GM18505 (cell line): Measurements from ENCODE around the gene SPATA13.
"Not testable (repeated sequence)": the region's sequence is repeated elsewhere in the genome, so short reads cannot be mapped to it uniquely, and the experiment has no call there.

ENCODE experiments used
- ATAC-seq: cut with Tn5 transposase; IDR thresholded peaks from one replicate; pipeline ENCODE4 v1.9.1; 2021; ENCODE audit not compliant: unreplicated experiment
- POLR2A ChIP-seq: IDR thresholded peaks from 4 replicates; pipeline ENCODE4 v1.6.1; 2011; ENCODE audit warnings: borderline replicate concordance; ENCODE audit not compliant: insufficient read depth, insufficient read length; ENCODE audit errors: extremely low read depth

Gene SPATA13

DNA sequence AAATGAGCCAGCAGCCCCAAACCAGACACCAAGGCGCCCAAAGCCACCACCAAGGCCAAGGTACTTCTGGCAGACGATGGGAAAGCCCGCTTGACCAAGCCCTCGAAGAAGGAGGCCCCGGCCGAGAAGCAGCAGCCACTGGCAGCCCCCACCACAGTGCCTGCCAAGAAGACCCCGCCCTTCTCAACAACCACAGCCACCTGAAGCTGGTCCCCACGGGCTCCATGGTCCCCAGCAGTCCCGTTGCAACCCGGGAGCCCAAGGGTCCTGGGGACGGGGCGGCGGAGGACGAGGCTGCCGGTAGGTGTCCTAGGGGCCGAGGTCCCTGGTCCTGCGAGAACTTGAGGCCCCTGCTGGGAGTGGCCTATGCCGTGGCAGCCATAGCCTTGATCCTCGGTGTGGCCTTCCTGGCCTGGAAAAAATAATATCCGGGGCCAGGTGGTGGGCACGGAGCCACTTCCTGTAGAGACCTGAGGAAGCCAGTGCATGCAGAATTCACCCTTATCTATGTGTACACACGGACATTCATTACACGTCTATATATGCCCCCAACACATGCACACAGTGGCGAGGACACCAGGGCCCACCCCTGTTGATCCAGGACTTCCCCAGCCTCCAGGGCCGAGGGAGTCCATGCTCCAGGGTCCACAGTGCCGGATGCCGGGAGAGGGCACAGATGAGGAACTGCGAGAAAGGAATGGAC lies 162.7 kb downstream of the SPATA13 start:
- ATAC-seq, result no peak
- TF ChIP-seq POLR2A, result no peak

DNA sequence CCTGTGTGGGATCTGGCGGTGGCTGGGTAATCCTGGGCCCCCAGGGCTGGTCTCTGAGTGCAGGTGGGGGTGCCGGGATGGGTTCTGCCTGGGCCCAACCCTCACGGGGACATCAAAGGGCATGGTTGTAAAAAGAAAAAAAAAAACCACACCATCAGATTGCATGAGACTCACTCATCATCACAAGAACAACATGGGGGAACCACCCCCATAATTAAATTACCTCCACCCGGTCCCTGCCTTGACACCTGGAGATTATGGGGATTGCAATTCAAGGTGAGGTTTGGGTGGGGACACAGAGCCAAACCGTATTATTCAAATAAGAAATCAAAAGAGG lies 163.2 kb downstream of the SPATA13 start:
- ATAC-seq, result no peak
- TF ChIP-seq POLR2A, result no peak

DNA sequence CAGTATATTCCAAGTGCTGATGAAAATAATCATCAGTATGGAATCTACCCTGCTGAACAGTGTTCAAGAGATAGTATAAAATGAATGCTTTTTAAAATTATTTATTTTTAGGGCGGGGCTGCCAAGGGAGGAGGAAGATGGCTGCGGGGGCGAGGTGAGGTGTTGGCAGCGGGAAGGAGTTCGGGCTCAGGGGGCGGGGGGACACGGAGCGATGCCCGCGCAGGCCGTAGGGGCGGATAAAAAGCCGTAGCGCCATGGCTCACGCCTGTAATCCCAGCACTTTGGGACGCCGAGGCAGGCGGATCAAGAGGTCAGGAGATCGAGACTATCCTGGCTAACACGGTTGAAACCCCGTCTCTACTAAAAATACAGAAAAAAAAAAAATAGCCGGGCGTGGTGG lies 167.1 kb downstream of the SPATA13 start:
- ATAC-seq, result not testable (repeated sequence)

DNA sequence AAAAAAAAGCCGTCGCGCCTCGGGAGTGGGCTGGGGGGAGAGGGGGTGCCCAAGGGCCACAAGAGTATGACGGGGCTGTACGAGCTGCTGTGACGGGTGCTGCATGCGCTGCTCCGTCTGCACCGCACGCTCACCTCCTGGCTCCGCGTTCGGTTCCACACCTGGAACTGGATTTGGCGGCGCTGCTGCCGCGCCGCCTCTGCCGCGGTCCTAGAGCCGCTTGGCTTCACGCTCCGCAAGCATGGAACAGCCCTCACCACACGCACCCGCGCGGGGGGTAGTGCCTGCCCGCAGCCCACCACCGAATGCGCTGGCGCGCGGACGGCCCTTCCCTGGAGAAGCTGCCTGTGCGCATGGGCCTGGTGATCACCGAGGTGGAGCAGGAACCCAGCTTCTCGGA lies 167.6 kb downstream of the SPATA13 start:
- no peak for ATAC-seq
- no peak for TF ChIP-seq POLR2A

DNA sequence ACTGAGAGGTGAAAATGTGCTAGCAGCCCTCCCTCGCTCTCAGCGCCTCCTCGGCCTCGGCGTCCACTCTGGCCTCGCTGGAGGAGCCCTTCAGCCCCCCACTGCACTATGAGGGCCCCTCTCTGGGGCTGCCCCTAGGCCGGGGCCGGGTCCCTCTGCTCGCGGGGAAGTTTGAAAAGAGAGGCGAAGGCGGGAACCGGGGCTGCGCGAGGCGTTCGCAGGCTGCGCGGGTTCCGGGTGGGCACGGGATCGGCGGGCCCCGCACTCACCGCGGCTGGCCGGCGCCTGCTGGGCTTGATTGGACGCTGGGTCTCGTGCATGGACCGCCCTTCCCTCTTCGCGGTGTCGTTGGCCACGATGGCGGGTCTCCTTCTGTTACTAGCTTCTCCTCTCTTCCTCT lies 178.2 kb downstream of the SPATA13 start:
- ATAC-seq, result no peak
- no peak for TF ChIP-seq POLR2A

DNA sequence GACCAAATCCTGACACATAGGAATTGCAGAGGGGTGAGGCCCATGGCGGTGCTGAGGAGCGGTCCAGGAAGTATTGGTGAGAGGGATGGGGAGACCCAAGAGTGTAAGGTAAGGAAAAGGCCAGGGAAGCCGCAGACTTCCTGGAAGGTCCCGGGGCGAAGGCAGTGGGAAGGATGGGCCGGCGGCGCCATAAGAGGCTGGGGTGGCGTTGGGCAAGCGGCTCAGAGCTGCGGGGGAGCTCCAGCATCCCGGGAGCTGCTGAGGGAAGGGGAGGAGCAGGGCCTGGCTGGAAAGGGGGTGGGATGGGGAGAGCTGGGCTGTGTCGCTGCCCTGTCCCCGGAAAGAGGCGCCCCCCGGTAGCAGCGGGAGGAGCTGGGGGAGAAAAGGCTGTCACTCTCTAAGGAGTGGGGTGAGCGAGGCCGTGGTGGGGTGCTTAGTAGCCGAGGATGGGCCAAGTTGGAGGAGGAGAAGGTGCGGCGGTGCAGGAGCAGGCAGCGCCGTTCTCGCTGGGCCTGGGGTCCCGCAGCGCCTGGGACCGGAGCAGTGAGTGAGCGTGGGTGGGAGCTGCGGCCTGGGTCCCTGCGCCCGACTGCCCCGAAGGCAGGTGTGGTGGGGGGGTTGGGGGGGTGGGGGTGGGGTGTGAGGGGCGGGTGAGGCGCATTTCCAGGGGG lies 179.6 kb downstream of the SPATA13 start:
- no peak for ATAC-seq
- TF ChIP-seq POLR2A, result no peak

DNA sequence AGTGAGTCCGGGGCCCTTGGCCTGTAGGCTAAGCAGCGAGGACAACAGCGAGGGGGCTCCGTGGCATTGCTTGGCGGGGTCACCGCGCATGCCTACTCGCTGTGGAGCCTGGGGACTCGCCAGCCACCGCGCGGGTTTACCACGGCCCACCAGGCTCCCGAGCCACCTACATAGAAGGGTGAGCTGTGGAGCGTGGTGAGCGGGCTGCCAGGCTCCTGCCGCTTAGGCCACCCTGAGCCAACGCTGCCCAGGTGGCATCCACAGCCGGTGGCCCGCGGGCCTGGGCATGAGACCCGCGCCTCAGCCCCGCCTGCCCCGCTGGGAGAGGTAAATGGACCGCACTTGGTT lies 180.1 kb downstream of the SPATA13 start:
- ATAC-seq, result no peak

DNA sequence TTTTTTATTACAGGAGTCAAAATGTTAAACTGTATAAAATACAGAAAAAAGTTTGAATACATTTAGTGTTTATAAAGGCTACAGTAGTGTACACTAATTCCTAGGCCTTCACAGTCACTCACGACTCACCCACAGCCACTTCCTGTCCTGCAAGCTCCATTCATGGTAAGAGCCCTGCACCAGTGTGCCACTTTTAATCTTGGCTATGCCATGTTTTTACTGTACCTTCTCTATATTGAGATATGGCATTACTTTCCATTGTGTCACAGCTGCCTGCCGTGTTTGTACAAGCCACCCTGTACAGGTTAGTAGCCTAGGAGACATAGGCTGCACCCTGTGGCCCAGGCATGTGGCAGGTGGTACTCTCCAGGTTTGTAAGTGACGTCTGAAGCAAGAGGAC lies 180.9 kb downstream of the SPATA13 start:
- no peak for TF ChIP-seq POLR2A
- no peak for ATAC-seq

More for the DNA sequence above, 180.1 kb downstream of the SPATA13 start:
- TF ChIP-seq POLR2A, result no peak

DNA sequence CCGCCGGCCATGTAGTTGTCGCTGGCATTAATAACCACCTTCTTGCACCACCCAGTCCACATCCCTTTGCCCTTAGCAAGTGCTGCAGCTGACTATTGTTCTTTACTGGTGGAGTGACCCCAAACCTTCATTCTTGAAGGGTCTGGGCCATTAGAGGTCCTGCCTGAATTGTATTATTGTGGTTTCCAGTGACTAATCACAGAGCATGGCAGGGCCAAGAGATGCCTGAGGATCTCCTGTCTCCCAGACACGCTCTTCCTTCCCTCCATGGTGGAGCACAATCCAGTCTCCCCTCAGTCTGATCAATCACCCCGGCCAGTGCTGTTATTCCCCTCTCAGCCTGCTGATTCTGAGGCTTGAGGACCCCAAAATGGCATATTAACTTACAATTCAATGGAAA lies 187.9 kb downstream of the SPATA13 start:
- no peak for TF ChIP-seq POLR2A
- ATAC-seq, result no peak

DNA sequence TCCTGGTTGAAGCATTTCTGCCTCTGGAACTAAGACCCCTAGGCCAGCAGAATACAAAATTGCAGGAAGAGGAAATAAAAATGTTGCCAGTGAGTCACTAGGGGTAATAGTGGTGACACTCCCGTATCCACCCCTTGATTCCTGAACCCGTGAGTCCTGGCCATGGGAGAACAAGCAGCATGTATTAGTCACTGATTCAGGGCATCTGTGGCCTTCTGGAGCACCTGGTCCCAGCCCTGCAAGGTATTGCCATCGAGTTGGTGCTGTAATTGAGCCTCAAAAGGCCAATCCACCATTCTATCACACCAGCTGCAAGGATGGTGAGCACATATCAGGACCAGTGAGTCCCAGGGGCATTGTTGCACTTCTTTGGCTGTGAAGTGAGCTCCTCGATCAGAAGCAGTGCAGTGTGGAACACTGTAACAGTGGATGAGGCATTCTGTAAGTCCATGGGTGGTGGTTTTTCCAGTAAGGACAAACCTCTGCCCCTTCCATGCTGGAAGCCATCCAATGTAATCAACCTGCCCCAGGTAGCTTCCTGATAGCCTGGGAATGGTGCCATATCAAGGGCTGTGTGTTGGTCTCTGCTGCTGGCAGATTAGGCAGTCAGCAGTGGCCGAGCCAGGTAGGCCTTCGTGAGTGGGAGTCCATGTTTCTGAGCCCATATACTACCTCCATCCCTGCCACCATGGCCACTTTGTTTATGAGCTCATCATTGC lies 188.4 kb downstream of the SPATA13 start:
- no peak for ATAC-seq
- no peak for TF ChIP-seq POLR2A

DNA sequence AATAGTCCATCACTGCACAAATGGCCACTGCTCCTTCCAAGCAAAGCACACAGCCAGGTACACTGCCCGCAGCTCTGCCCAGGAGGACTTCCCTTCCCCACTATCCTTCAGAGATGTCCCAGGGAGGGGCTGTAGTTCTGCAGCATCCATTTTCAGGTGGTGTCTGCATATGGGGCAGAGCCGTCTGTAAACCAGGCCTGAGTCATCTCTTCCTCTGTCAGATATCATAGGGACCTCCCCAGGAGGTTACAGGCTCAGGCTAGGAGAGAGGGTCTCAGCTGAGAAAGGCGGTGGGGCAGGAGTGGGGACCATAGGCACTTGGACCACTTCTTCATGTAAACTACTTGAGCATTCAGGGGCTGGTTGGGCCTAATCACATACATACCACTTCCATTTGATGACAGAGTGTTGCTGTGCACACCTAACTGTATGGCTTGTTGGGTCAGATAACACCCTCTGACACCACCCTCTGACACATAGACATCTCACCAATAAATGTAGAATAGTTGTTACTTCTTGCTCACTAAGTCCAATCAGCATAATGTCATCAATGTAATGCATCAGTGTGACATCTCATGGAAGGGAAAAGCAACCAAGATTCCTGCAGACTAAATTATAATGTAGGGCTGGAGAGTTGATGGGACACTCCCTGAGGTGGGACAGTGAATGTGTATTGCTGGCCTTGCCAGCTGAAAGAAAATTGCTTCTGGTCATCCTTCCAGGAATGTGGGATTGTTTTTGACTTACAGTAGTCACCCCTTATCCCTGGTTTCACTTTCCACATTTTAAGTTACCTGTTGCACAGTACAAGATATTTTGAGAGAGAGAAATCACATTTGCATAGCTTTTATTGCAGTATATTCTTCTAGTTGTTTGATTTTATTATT lies 189.5 kb downstream of the SPATA13 start:
- not testable (repeated sequence) for ATAC-seq

DNA sequence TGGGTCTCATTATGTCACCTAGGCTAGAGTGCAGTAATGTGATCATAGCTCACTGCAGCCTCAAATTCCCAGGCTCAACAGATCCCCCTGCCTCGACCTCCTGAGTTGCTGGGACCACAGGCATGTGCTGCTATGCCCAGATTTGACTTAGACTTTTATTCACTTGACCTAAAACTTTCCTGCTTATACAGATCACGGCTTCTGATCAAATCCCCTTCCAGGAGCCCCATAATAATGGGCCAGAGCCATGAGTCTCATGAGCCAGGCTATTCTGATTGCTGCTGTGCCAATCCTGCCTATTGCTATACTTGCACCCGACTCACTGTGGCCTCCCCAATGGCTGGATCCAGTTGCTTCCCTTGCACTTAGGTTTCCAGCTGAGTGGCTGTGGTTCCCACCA lies 190.9 kb downstream of the SPATA13 start:
- TF ChIP-seq POLR2A, result no peak
- ATAC-seq, result no peak

DNA sequence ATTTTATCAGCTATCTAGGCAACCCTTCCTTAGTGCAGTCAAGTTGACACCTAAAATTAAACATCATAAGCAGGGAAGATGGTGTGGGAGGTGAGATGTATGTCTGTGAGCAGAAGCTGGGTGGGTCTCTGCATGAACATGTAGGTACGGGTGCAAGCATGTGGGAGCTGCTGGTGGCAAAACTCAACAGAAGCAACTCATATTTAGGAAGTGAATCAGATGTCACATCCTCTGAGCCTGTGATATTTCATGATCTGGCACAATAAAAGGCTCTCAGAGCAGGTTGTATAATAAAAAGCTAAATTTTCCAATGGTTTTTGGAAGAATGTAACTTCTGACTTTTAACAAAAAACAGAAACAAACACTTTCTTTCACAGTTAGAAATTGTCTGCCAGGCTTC lies 193.2 kb downstream of the SPATA13 start:
- no peak for ATAC-seq
- TF ChIP-seq POLR2A, result no peak
